DND-41 (cell line): ENCODE results near the gene SOX8.

Experiments used
- EZH2 ChIP-seq: IDR thresholded peaks from 3 replicates; pipeline ENCODE4 v1.6.1; 2012; ENCODE audit warnings: borderline replicate concordance, low read depth, mild to moderate bottlenecking, moderate library complexity, low read length, inconsistent platforms; ENCODE audit not compliant: severe bottlenecking
- TF ChIP-seq, protein P1 (sequence below): IDR thresholded peaks from 2 replicates; pipeline ENCODE4 v1.5.1; 2012; ENCODE audit warnings: borderline replicate concordance, low read length, moderate library complexity, mild to moderate bottlenecking; ENCODE audit not compliant: poor library complexity, severe bottlenecking; ENCODE audit errors: extremely low read depth

DNA sequence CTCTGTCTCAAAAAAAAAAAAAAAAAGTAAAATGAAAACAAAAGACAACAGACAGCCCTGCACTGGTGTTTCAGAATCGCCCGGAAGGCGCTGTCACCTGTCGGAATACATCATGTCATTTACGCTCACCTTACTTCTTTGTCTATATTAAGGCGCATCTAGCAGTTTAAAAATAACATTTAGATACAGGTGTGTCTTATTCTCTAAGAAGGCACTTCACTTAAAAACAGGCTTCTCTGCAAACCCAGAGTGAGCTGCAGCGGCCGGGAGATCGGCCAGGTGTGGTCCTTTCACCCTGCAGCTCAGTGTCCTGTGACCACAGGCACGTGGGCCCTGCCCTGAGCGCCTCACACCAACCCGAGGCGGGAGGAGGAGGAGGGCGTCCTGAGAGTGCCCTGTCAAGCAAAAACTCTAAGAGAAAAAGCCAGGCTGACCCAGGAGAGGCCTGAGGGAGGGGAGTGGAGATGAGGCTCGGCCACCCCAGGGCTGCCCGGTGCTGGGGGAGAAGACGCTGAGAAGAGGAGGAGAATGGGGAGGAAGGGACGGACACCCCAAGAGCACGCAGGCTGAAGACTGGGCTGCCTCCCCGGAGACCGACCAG lies 7.5 kb upstream of the SOX8 start:
- TF ChIP-seq, protein P1, sequence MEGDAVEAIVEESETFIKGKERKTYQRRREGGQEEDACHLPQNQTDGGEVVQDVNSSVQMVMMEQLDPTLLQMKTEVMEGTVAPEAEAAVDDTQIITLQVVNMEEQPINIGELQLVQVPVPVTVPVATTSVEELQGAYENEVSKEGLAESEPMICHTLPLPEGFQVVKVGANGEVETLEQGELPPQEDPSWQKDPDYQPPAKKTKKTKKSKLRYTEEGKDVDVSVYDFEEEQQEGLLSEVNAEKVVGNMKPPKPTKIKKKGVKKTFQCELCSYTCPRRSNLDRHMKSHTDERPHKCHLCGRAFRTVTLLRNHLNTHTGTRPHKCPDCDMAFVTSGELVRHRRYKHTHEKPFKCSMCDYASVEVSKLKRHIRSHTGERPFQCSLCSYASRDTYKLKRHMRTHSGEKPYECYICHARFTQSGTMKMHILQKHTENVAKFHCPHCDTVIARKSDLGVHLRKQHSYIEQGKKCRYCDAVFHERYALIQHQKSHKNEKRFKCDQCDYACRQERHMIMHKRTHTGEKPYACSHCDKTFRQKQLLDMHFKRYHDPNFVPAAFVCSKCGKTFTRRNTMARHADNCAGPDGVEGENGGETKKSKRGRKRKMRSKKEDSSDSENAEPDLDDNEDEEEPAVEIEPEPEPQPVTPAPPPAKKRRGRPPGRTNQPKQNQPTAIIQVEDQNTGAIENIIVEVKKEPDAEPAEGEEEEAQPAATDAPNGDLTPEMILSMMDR, result no peak
- TF ChIP-seq EZH2, result no peak
